NT2/D1 (cell line): ENCODE measurements around the gene SMIM8.

Experiments used
- YY1 ChIP-seq: IDR thresholded peaks from 2 replicates; pipeline ENCODE4 v1.6.1; 2011; ENCODE audit not compliant: insufficient read length, insufficient read depth
- ZNF274 ChIP-seq: IDR thresholded peaks from 2 replicates; pipeline ENCODE4 v1.6.1; 2011; ENCODE audit warnings: mild to moderate bottlenecking, low read depth, low read length

- TF ChIP-seq ZNF274 (no peak), YY1 (no peak)
These were observed 60.5 kb downstream of the SMIM8 start for GRCh38 chr6:87382861-87383260.
